Measurements from ENCODE around the gene NUFIP2. TPM values are rescaled to one million over a fixed set of nuclear protein-coding genes. Genes with fewer than 3 reads are reported as not detected.

The NUFIP2 gene
- total RNA-seq, 1 experiment from 2014 or later = 93.1 TPM

GRCh38 chr17:29240477-29240876 lies 53.5 kb downstream of the NUFIP2 start:
- TF ChIP-seq ATF1 (CRISPR knock-in tag; IDR thresholded peaks at IDR 0.05) = no peak
- TF ChIP-seq ARID4B (CRISPR knock-in tag; IDR thresholded peaks at IDR 0.05; ENCODE audit: borderline replicate concordance) = no peak
- TF ChIP-seq ZNF423 (CRISPR knock-in tag; IDR thresholded peaks at IDR 0.05) = no peak
- TF ChIP-seq ERG (CRISPR knock-in tag; IDR thresholded peaks at IDR 0.05) = no peak
- no peak for TF ChIP-seq ZNF121 (CRISPR knock-in tag; IDR thresholded peaks at IDR 0.05)
- no peak for TF ChIP-seq ETV6 (CRISPR knock-in tag; IDR thresholded peaks at IDR 0.05)
- no peak for TF ChIP-seq ZBTB43 (CRISPR knock-in tag; IDR thresholded peaks at IDR 0.05)
- no peak for TF ChIP-seq ZNF232 (CRISPR knock-in tag; IDR thresholded peaks at IDR 0.05)
- no peak for TF ChIP-seq E2F1 (CRISPR knock-in tag; IDR thresholded peaks at IDR 0.05)
- TF ChIP-seq, protein P1, sequence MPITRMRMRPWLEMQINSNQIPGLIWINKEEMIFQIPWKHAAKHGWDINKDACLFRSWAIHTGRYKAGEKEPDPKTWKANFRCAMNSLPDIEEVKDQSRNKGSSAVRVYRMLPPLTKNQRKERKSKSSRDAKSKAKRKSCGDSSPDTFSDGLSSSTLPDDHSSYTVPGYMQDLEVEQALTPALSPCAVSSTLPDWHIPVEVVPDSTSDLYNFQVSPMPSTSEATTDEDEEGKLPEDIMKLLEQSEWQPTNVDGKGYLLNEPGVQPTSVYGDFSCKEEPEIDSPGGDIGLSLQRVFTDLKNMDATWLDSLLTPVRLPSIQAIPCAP (CRISPR knock-in tag; IDR thresholded peaks at IDR 0.05) = no peak
- no peak for TF ChIP-seq ZNF263 (CRISPR knock-in tag; IDR thresholded peaks at IDR 0.05; ENCODE audit: low read depth)
- TF ChIP-seq, protein P2, sequence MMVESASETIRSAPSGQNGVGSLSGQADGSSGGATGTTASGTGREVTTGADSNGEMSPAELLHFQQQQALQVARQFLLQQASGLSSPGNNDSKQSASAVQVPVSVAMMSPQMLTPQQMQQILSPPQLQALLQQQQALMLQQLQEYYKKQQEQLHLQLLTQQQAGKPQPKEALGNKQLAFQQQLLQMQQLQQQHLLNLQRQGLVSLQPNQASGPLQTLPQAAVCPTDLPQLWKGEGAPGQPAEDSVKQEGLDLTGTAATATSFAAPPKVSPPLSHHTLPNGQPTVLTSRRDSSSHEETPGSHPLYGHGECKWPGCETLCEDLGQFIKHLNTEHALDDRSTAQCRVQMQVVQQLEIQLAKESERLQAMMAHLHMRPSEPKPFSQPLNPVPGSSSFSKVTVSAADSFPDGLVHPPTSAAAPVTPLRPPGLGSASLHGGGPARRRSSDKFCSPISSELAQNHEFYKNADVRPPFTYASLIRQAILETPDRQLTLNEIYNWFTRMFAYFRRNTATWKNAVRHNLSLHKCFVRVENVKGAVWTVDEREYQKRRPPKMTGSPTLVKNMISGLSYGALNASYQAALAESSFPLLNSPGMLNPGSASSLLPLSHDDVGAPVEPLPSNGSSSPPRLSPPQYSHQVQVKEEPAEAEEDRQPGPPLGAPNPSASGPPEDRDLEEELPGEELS (CRISPR knock-in tag; IDR thresholded peaks at IDR 0.05) = no peak
- TF ChIP-seq CDX4 (CRISPR knock-in tag; IDR thresholded peaks at IDR 0.05; ENCODE audit: borderline replicate concordance) = no peak
- no peak for TF ChIP-seq ZSCAN18 (CRISPR knock-in tag; IDR thresholded peaks at IDR 0.05)
- no peak for TF ChIP-seq RORB (CRISPR knock-in tag; IDR thresholded peaks at IDR 0.05)
- TF ChIP-seq ESRRA (CRISPR knock-in tag; IDR thresholded peaks at IDR 0.05; ENCODE audit: borderline replicate concordance) = no peak
- TF ChIP-seq ELF4 (CRISPR knock-in tag; IDR thresholded peaks at IDR 0.05; ENCODE audit: low read depth) = no peak
- TF ChIP-seq NR3C1 (CRISPR knock-in tag; conservative IDR thresholded peaks at IDR 0.05; ENCODE audit: low read depth) = no peak
- Mint-ChIP-seq H3K27ac (peak overlapping the region; percentile 82; the same call in 1 of the 2 replicates), H3K9me3 (no peaks in the 10 kb centered on the region), H3K27me3 (ENCODE audit: low read depth) (no peaks in the 10 kb centered on the region), H3K4me3 (no peak overlapping the region), H3K36me3 (no peaks in the 10 kb centered on the region), H3K4me1 (peaks cover 27% of the 10 kb centered on the region)
- CTCF ChIA-PET = interaction anchor here (0.7 to 4.9 kb wide), 12 partner anchors 11 to 377 kb away, joined by 3 to 41 read pairs (median 6); partner anchors contain the start of gene MYO18A
- POLR2A ChIA-PET = no interaction called here
- no peak for DNase-seq (ENCODE audit: low spot score)
- peak; percentile 29; the same call in 1 of the 2 replicates for ATAC-seq

Measured in WTC11 (cell line).